H9 (cell line): ENCODE data around the gene COX6B1. TPM values are rescaled to one million over a fixed set of nuclear protein-coding genes. Genes with fewer than 3 reads are reported as not detected.

ENCODE experiments used
- DNase-seq: peaks from one replicate; pipeline ENCODE4 v3.0.0-alpha.2; 2017
- H2AFZ ChIP-seq: one replicate; pipeline ENCODE4 v1.6.1; 2013; ENCODE audit warnings: mild to moderate bottlenecking, low read length, control low read depth, moderate library complexity
- H2AK5ac ChIP-seq: 2 replicates; pipeline ENCODE4 v1.6.1; 2013; ENCODE audit warnings: low read length, control low read depth, mixed read lengths; ENCODE audit not compliant: insufficient read length
- H2BK120ac ChIP-seq: one replicate; pipeline ENCODE4 v1.6.1; 2013; ENCODE audit warnings: low read depth, mild to moderate bottlenecking, low read length, control low read depth, inconsistent platforms; ENCODE audit not compliant: poor library complexity, severe bottlenecking
- H2BK12ac ChIP-seq: 2 replicates; pipeline ENCODE4 v1.6.1; 2013; ENCODE audit warnings: low read length, control low read depth, mixed read lengths, low read depth; ENCODE audit not compliant: insufficient read length
- H2BK15ac ChIP-seq: 2 replicates; pipeline ENCODE4 v1.6.1; 2013; ENCODE audit warnings: low read depth, low read length, control low read depth
- H2BK20ac ChIP-seq: one replicate; pipeline ENCODE4 v1.6.1; 2013; ENCODE audit warnings: low read depth, mild to moderate bottlenecking, low read length, control low read depth, inconsistent platforms; ENCODE audit not compliant: poor library complexity, severe bottlenecking
- H2BK5ac ChIP-seq: 2 replicates; pipeline ENCODE4 v1.6.1; 2013; ENCODE audit warnings: low read length, control low read depth, mixed read lengths; ENCODE audit not compliant: insufficient read length
- H3K14ac ChIP-seq: 2 replicates; pipeline ENCODE4 v1.6.1; 2013; ENCODE audit warnings: low read length, control low read depth; ENCODE audit not compliant: insufficient read depth
- H3K18ac ChIP-seq: 2 replicates; pipeline ENCODE4 v1.6.1; 2013; ENCODE audit warnings: low read depth, mild to moderate bottlenecking, mixed read lengths, low read length, control low read depth; ENCODE audit not compliant: insufficient read length
- H3K23ac ChIP-seq: 2 replicates; pipeline ENCODE4 v1.6.1; 2013; ENCODE audit warnings: low read length, control low read depth, mixed read lengths, low read depth; ENCODE audit not compliant: insufficient read length
- H3K23me2 ChIP-seq: 2 replicates; pipeline ENCODE4 v1.6.1; 2013; ENCODE audit warnings: low read depth, mild to moderate bottlenecking, mixed read lengths, low read length, control low read depth; ENCODE audit not compliant: insufficient read length, poor library complexity, severe bottlenecking
- H3K27ac ChIP-seq: 2 replicates; pipeline ENCODE4 v1.5.1; 2013; ENCODE audit warnings: low read length, control low read depth, mixed read lengths, low read depth; ENCODE audit not compliant: insufficient read length
- H3K27me3 ChIP-seq: 2 replicates; pipeline ENCODE4 v1.6.1; 2013; ENCODE audit warnings: low read length, control low read depth, inconsistent platforms; ENCODE audit not compliant: insufficient read depth
- H3K4ac ChIP-seq: 2 replicates; pipeline ENCODE4 v1.6.1; 2013; ENCODE audit warnings: low read depth, mild to moderate bottlenecking, control low read depth, inconsistent platforms, low read length, moderate library complexity
- H3K4me1 ChIP-seq: 2 replicates; pipeline ENCODE4 v1.6.1; 2013; ENCODE audit warnings: low read length, control low read depth, inconsistent platforms; ENCODE audit not compliant: insufficient read depth
- H3K4me2 ChIP-seq: 2 replicates; pipeline ENCODE4 v1.6.1; 2013; ENCODE audit warnings: low read length, control low read depth, mixed read lengths; ENCODE audit not compliant: insufficient read length, insufficient read depth
- H3K56ac ChIP-seq: 2 replicates; pipeline ENCODE4 v1.6.1; 2013; ENCODE audit warnings: low read depth, mild to moderate bottlenecking, mixed read lengths, low read length, control low read depth; ENCODE audit not compliant: insufficient read length
- H3K79me1 ChIP-seq: 2 replicates; pipeline ENCODE4 v1.6.1; 2013; ENCODE audit warnings: low read depth, mild to moderate bottlenecking, moderate library complexity, low read length, control low read depth, inconsistent platforms; ENCODE audit not compliant: insufficient read depth, poor library complexity, severe bottlenecking
- H3K79me2 ChIP-seq: 2 replicates; pipeline ENCODE4 v1.6.1; 2013; ENCODE audit warnings: low read length, control low read depth, inconsistent platforms; ENCODE audit not compliant: insufficient read depth
- H3K9ac ChIP-seq: 2 replicates; pipeline ENCODE4 v1.6.1; 2013; ENCODE audit warnings: low read length, control low read depth, mixed read lengths; ENCODE audit not compliant: insufficient read length; ENCODE audit errors: extremely low read depth
- H3K9me3 ChIP-seq: one replicate; pipeline ENCODE4 v1.6.1; 2013; ENCODE audit warnings: low read depth, low read length, inconsistent platforms; ENCODE audit not compliant: control insufficient read depth
- H3T11ph ChIP-seq: one replicate; pipeline ENCODE4 v1.6.1; 2013; ENCODE audit warnings: mild to moderate bottlenecking, low read length, control low read depth, inconsistent platforms
- H4K20me1 ChIP-seq: one replicate; pipeline ENCODE4 v1.6.1; 2013; ENCODE audit not compliant: control insufficient read depth, insufficient read length, insufficient read depth
- H4K5ac ChIP-seq: 2 replicates; pipeline ENCODE4 v1.6.1; 2013; ENCODE audit warnings: low read depth, mild to moderate bottlenecking, mixed read lengths, low read length, control low read depth; ENCODE audit not compliant: insufficient read length
- H4K8ac ChIP-seq: replicated peaks from 2 replicates; pipeline ENCODE4 v1.6.1; 2013; ENCODE audit warnings: low read length, control low read depth, mixed read lengths, low read depth; ENCODE audit not compliant: insufficient read length
- H4K91ac ChIP-seq: 2 replicates; pipeline ENCODE4 v1.6.1; 2013; ENCODE audit warnings: low read depth, mild to moderate bottlenecking, moderate library complexity, mixed read lengths, low read length, control low read depth; ENCODE audit not compliant: insufficient read length
- H3K27ac Mint-ChIP-seq, 3 experiments: 2 replicates in 2 of 3; 3 replicates in 1 of 3; pipeline ENCODE4 v1.8.0; 2020 to 2021; ENCODE audit warnings: mixed read lengths in 3 of 3, mild to moderate bottlenecking in 1 of 3, moderate library complexity in 1 of 3
- H3K27me3 Mint-ChIP-seq: 2 replicates; pipeline ENCODE4 v1.8.0; 2021; ENCODE audit warnings: low read depth, mild to moderate bottlenecking, moderate library complexity, mixed read lengths
- H3K36me3 Mint-ChIP-seq, 3 experiments: 2 replicates in 2 of 3; 3 replicates in 1 of 3; pipeline ENCODE4 v1.8.0; 2020 to 2021; ENCODE audit warnings: low read depth in 3 of 3, mixed read lengths in 3 of 3; ENCODE audit not compliant: insufficient read depth in 1 of 3
- H3K4me1 Mint-ChIP-seq, 2 experiments: 2 replicates each; pipeline ENCODE4 v1.8.0; 2020; ENCODE audit warnings: mixed read lengths in 2 of 2
- H3K4me3 Mint-ChIP-seq, 2 experiments: 2 replicates in 1 of 2; 3 replicates in 1 of 2; pipeline ENCODE4 v1.8.0; 2020 to 2021; ENCODE audit warnings: mild to moderate bottlenecking in 2 of 2, mixed read lengths in 2 of 2, moderate library complexity in 1 of 2
- H3K9me3 Mint-ChIP-seq, 2 experiments: 2 replicates in 1 of 2; 3 replicates in 1 of 2; pipeline ENCODE4 v1.8.0; 2020; ENCODE audit warnings: mild to moderate bottlenecking in 2 of 2, mixed read lengths in 2 of 2, moderate library complexity in 1 of 2
- WGBS: extraction: QIAGEN DNeasy Blood & Tissue Kit; methylation state at CpG from one replicate; pipeline ENCODE4 v1.1.7; 2013; ENCODE audit warnings: missing lambda C conversion rate, low lambda C conversion rate, mixed read lengths; ENCODE audit not compliant: insufficient read length; ENCODE audit errors: extremely low coverage; 5-methylcytosine and 5-hydroxymethylcytosine counted together
- total RNA-seq: library from RNA; stranded (reverse); gene quantifications from 2 replicates; pipeline ENCODE4 v1.2.1, GENCODE V29; 2021
- TF ChIP-seq, protein P1 (sequence below): fragments of 200-600 bp; sonication (generic); conservative IDR thresholded peaks from 3 replicates; pipeline ENCODE4 v1.8.0; 2021; ENCODE audit warnings: antibody characterized with exemption, mild to moderate bottlenecking

COX6B1 gene
- total RNA-seq, 1 experiment from 2014 or later: 432 TPM

DNA sequence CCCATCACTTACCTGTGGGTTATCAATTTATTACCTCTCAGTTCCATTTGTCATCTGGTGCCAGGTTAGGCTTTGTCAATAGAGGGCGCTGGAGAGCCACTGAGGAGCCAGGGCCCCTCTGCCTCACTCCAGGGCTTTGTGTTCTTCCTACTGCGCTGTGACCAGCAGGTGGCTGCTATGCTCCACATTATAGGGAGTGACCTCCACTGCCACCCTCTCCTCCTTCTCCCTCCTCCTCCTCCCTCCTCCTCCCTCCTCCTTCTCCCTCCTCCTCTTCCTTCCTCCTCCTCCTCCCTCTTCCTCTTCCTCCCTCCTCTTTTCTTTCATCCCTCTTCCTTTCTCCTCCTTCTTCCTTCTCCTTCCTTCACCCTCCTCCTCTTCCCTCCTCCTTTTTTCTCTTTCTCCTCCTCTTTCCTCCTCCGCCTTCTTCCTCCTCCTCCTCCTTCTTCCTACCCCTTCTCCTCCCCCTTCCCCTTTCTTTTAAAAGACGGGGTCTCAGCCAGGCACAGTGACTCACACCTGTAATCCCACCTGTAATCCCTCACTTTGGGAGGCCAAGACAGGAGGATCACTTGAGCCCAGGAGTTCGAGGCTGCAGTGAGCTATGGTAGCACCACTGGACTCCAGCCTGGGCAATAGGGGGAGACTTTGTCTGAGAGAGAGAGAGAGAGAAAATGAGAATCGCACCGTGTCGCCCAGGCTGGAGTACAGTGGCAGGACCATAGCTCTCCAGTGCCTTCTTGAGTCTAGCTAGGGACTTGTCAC, 45.9 kb downstream of the COX6B1 start:
- H2AFZ ChIP-seq: no peak overlapping the region
- H3K79me1 ChIP-seq: no peaks in the 10 kb centered on the region
- no peak overlapping the region for H3K4me2 ChIP-seq
- H3K79me2 ChIP-seq: no peaks in the 10 kb centered on the region
- no peaks in the 10 kb centered on the region for H3K27me3 ChIP-seq
- peaks cover 0 to 3% of the 10 kb centered on the region in 2 experiments; a peak in 3 of 5 replicates for H3K9me3 Mint-ChIP-seq
- no peak overlapping the region for H4K91ac ChIP-seq
- H3K4me1 Mint-ChIP-seq: peaks cover 3 to 8% of the 10 kb centered on the region in 2 experiments; a peak in 1 of 4 replicates
- H3K4me3 Mint-ChIP-seq: peak overlapping the region in 1 of 2 experiments; percentile 50; a peak in 1 of 5 replicates
- H3K23me2 ChIP-seq: no peaks in the 10 kb centered on the region
- no peak overlapping the region for H3K14ac ChIP-seq
- H3K4me1 ChIP-seq: no peaks in the 10 kb centered on the region
- no peak overlapping the region for H3K27ac Mint-ChIP-seq
- no peaks in the 10 kb centered on the region for H3K9me3 ChIP-seq
- no peak overlapping the region for H3T11ph ChIP-seq
- no peak overlapping the region for H3K56ac ChIP-seq
- H2BK15ac ChIP-seq: no peak overlapping the region
- WGBS: 100% methylated on average over 1 of the region's 8 CpGs
- H4K5ac ChIP-seq: no peak overlapping the region
- no peaks in the 10 kb centered on the region for H4K20me1 ChIP-seq
- H2AK5ac ChIP-seq: no peak overlapping the region
- H4K8ac ChIP-seq: no peak overlapping the region
- no peak overlapping the region for H2BK5ac ChIP-seq
- H2BK12ac ChIP-seq: no peak overlapping the region
- H2BK120ac ChIP-seq: no peak overlapping the region
- H3K9ac ChIP-seq: no peak overlapping the region
- no peak overlapping the region for H3K23ac ChIP-seq
- no peak overlapping the region for H3K18ac ChIP-seq
- peaks cover 9% of the 10 kb centered on the region; the same call in 1 of the 2 replicates for H3K27me3 Mint-ChIP-seq
- TF ChIP-seq, protein P1, sequence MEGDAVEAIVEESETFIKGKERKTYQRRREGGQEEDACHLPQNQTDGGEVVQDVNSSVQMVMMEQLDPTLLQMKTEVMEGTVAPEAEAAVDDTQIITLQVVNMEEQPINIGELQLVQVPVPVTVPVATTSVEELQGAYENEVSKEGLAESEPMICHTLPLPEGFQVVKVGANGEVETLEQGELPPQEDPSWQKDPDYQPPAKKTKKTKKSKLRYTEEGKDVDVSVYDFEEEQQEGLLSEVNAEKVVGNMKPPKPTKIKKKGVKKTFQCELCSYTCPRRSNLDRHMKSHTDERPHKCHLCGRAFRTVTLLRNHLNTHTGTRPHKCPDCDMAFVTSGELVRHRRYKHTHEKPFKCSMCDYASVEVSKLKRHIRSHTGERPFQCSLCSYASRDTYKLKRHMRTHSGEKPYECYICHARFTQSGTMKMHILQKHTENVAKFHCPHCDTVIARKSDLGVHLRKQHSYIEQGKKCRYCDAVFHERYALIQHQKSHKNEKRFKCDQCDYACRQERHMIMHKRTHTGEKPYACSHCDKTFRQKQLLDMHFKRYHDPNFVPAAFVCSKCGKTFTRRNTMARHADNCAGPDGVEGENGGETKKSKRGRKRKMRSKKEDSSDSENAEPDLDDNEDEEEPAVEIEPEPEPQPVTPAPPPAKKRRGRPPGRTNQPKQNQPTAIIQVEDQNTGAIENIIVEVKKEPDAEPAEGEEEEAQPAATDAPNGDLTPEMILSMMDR: peak; percentile 97; the same call in 2 of the 3 replicates
- no peak overlapping the region for H3K27ac ChIP-seq
- no peak overlapping the region for H2BK20ac ChIP-seq
- H3K36me3 Mint-ChIP-seq: no peaks in the 10 kb centered on the region
- H3K4ac ChIP-seq: no peak overlapping the region
- peak; percentile 90 for DNase-seq
